Mesenchymal stem cell (in vitro differentiated cells and primary cell): ENCODE measurements around the gene PDZD2.

ENCODE experiments used
- DNase-seq: peaks from one replicate; pipeline ENCODE4 v3.0.0-alpha.2; 2013
- H2AFZ ChIP-seq: one replicate; pipeline ENCODE4 v1.6.1; 2013; ENCODE audit warnings: low read depth, mild to moderate bottlenecking, control low read depth, inconsistent platforms, low read length, moderate library complexity
- H2AK5ac ChIP-seq: 2 replicates; pipeline ENCODE4 v1.6.1; 2013; ENCODE audit warnings: low read length, moderate library complexity, mild to moderate bottlenecking, inconsistent platforms; ENCODE audit not compliant: severe bottlenecking
- H2BK120ac ChIP-seq: one replicate; pipeline ENCODE4 v1.6.1; 2013; ENCODE audit warnings: low read depth, mild to moderate bottlenecking, inconsistent platforms, low read length, moderate library complexity
- H2BK12ac ChIP-seq, 2 experiments: one replicate each; pipeline ENCODE4 v1.6.1; 2013; ENCODE audit warnings: inconsistent platforms in 2 of 2, low read length in 2 of 2, mild to moderate bottlenecking in 2 of 2, moderate library complexity in 2 of 2, control low read depth in 1 of 2
- H2BK15ac ChIP-seq: one replicate; pipeline ENCODE4 v1.6.1; 2013; ENCODE audit warnings: mild to moderate bottlenecking, low read depth, inconsistent platforms; ENCODE audit not compliant: poor library complexity, severe bottlenecking
- H2BK5ac ChIP-seq: 2 replicates; pipeline ENCODE4 v1.6.1; 2013; ENCODE audit warnings: low read depth, mild to moderate bottlenecking, low read length, control low read depth, inconsistent platforms; ENCODE audit not compliant: poor library complexity, severe bottlenecking
- H3K14ac ChIP-seq, 2 experiments: one replicate each; pipeline ENCODE4 v1.6.1; 2013; ENCODE audit warnings: inconsistent platforms in 2 of 2, low read length in 2 of 2, control low read depth in 1 of 2, mild to moderate bottlenecking in 1 of 2, moderate library complexity in 1 of 2
- H3K18ac ChIP-seq, 2 experiments: one replicate each; pipeline ENCODE4 v1.6.1; 2013; ENCODE audit warnings: inconsistent platforms in 2 of 2, low read length in 2 of 2, control low read depth in 1 of 2, low read depth in 1 of 2, mild to moderate bottlenecking in 1 of 2
- H3K23ac ChIP-seq, 2 experiments: one replicate each; pipeline ENCODE4 v1.6.1; 2013; ENCODE audit warnings: inconsistent platforms in 2 of 2, low read length in 2 of 2, mild to moderate bottlenecking in 2 of 2, moderate library complexity in 2 of 2, control low read depth in 1 of 2
- H3K27ac ChIP-seq: 2 replicates; pipeline ENCODE4 v1.5.1; 2013; ENCODE audit warnings: mild to moderate bottlenecking, moderate library complexity, low read length, control low read depth, inconsistent platforms; ENCODE audit not compliant: poor library complexity, severe bottlenecking
- H3K27me3 ChIP-seq, 2 experiments: 2 replicates each; pipeline versions ENCODE4 v1.6.1 to v1.7.0; 2013; ENCODE audit warnings: low read length in 2 of 2, mild to moderate bottlenecking in 2 of 2, moderate library complexity in 2 of 2, control low read depth in 1 of 2, inconsistent platforms in 1 of 2; ENCODE audit not compliant: control insufficient read depth in 1 of 2, insufficient read depth in 1 of 2
- H3K36me3 ChIP-seq, 2 experiments: 2 replicates each; pipeline versions ENCODE4 v1.6.1 to v1.7.0; 2013; ENCODE audit warnings: low read length in 2 of 2, control low read depth in 1 of 2, inconsistent platforms in 1 of 2, low read depth in 1 of 2, mild to moderate bottlenecking in 1 of 2; ENCODE audit not compliant: insufficient read depth in 2 of 2, control insufficient read depth in 1 of 2
- H3K4ac ChIP-seq, 2 experiments: one replicate each; pipeline ENCODE4 v1.6.1; 2013; ENCODE audit warnings: inconsistent platforms in 2 of 2, low read length in 2 of 2, mild to moderate bottlenecking in 2 of 2, moderate library complexity in 2 of 2, control low read depth in 1 of 2, low read depth in 1 of 2
- H3K4me1 ChIP-seq: 2 replicates; pipeline ENCODE4 v1.6.1; 2013; ENCODE audit warnings: low read depth, low read length, control low read depth; ENCODE audit not compliant: control insufficient read depth, insufficient read depth
- H3K4me2 ChIP-seq: 2 replicates; pipeline ENCODE4 v1.6.1; 2013; ENCODE audit warnings: low read length, mild to moderate bottlenecking, inconsistent platforms; ENCODE audit not compliant: poor library complexity, severe bottlenecking
- H3K4me3 ChIP-seq, 2 experiments: 2 replicates each; pipeline versions ENCODE4 v1.5.1 to v1.7.0; 2013; ENCODE audit warnings: low read length in 2 of 2, mild to moderate bottlenecking in 2 of 2, control low read depth in 1 of 2, low read depth in 1 of 2; ENCODE audit not compliant: insufficient read depth in 1 of 2
- H3K79me1 ChIP-seq: replicated peaks from 2 replicates; pipeline ENCODE4 v1.6.1; 2013; ENCODE audit warnings: mild to moderate bottlenecking, control low read depth, low read length, inconsistent platforms; ENCODE audit not compliant: poor library complexity, severe bottlenecking
- H3K9ac ChIP-seq: 2 replicates; pipeline ENCODE4 v1.7.0; 2013; ENCODE audit warnings: mild to moderate bottlenecking, low read length, moderate library complexity
- H3K9me3 ChIP-seq: 2 replicates; pipeline ENCODE4 v1.7.0; 2013; ENCODE audit warnings: mild to moderate bottlenecking, low read length; ENCODE audit not compliant: control insufficient read depth
- H4K8ac ChIP-seq: one replicate; pipeline ENCODE4 v1.6.1; 2013; ENCODE audit warnings: inconsistent platforms, mild to moderate bottlenecking, low read length, moderate library complexity
- H4K91ac ChIP-seq: one replicate; pipeline ENCODE4 v1.6.1; 2013; ENCODE audit warnings: mild to moderate bottlenecking, low read length, inconsistent platforms
- WGBS: methylation state at CpG from one replicate; pipeline ENCODE4 v1.1.7; 2013; ENCODE audit warnings: mixed read lengths; 5-methylcytosine and 5-hydroxymethylcytosine counted together

The PDZD2 gene

DNA sequence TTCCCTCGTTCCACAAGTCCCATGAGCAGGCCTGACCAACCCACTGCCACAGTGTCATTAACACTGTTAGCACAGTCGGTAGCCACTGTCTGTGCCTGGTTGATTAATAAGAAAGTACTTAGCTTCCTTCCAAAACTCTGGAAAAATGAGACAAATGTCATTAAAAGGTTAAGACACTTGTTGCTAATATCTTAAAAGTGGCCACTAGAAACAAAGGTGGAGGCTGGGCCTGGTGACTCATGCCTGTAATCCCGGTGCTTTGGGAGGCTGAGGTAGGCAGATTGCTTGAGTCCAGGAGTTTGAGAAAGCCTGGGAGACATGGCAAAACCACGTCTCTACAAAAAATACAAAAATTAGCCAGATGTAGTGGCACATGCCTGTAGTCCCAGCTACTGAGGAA is 194.0 kb downstream of the PDZD2 start:
- H4K8ac ChIP-seq = no peak overlapping the region
- no peaks in the 10 kb centered on the region for H3K79me1 ChIP-seq
- H2BK12ac ChIP-seq = no peak overlapping the region
- no peak overlapping the region for H3K27ac ChIP-seq
- no peak overlapping the region for H2BK15ac ChIP-seq
- no peak overlapping the region for H2AFZ ChIP-seq
- no peak overlapping the region for H3K14ac ChIP-seq
- H3K4ac ChIP-seq = no peak overlapping the region
- no peak overlapping the region for H3K4me2 ChIP-seq
- H3K36me3 ChIP-seq = no peaks in the 10 kb centered on the region
- H4K91ac ChIP-seq = no peak overlapping the region
- DNase-seq = no peak
- H3K9ac ChIP-seq = no peak overlapping the region
- WGBS = 50% methylated on average over 2 of the region's 4 CpGs
- no peak overlapping the region for H2BK5ac ChIP-seq
- peaks cover 10% of the 10 kb centered on the region for H3K9me3 ChIP-seq
- H3K18ac ChIP-seq = no peak overlapping the region
- H3K27me3 ChIP-seq = peaks cover 0 to 29% of the 10 kb centered on the region in 2 experiments
- H3K23ac ChIP-seq = no peak overlapping the region
- H2AK5ac ChIP-seq = no peak overlapping the region
- H3K4me3 ChIP-seq = no peak overlapping the region
- no peak overlapping the region for H2BK120ac ChIP-seq
- no peaks in the 10 kb centered on the region for H3K4me1 ChIP-seq

DNA sequence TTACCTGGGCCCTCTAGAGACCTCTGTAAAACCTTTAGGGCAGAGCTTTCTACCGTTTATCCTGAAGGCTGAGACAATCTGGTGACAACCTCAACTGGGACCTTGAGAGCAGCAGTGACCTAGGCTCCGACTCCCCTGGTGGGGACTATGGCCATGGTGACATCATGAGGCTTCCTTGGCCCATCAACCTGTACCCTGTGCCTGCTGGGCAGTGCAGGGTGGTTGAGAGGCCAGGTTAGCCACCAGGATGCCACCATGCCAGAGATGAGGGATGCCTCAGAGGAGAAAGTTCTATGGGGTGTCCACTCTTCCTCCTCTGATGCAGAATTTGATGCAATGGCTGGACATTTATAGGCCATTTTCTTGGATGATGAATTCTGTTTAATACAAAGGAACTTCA is 194.8 kb downstream of the PDZD2 start:
- H3K4me1 ChIP-seq = no peaks in the 10 kb centered on the region
- H3K4me2 ChIP-seq = no peak overlapping the region
- H3K4ac ChIP-seq = no peak overlapping the region
- H3K18ac ChIP-seq = no peak overlapping the region
- no peak overlapping the region for H2BK5ac ChIP-seq
- H3K27ac ChIP-seq = no peak overlapping the region
- no peak overlapping the region for H2BK15ac ChIP-seq
- H3K4me3 ChIP-seq = no peak overlapping the region
- no peaks in the 10 kb centered on the region for H3K36me3 ChIP-seq
- H4K91ac ChIP-seq = no peak overlapping the region
- no peak overlapping the region for H3K9ac ChIP-seq
- H2BK120ac ChIP-seq = no peak overlapping the region
- no peak overlapping the region for H3K23ac ChIP-seq
- no peaks in the 10 kb centered on the region for H3K79me1 ChIP-seq
- no peak overlapping the region for H2AFZ ChIP-seq
- H2AK5ac ChIP-seq = no peak overlapping the region
- no peak overlapping the region for H3K14ac ChIP-seq
- H3K9me3 ChIP-seq = peaks cover 4% of the 10 kb centered on the region
- DNase-seq = no peak
- H3K27me3 ChIP-seq = peaks cover 0 to 33% of the 10 kb centered on the region in 2 experiments
- 78% methylated on average over 2 of the region's 2 CpGs for WGBS
- no peak overlapping the region for H2BK12ac ChIP-seq
- no peak overlapping the region for H4K8ac ChIP-seq

DNA sequence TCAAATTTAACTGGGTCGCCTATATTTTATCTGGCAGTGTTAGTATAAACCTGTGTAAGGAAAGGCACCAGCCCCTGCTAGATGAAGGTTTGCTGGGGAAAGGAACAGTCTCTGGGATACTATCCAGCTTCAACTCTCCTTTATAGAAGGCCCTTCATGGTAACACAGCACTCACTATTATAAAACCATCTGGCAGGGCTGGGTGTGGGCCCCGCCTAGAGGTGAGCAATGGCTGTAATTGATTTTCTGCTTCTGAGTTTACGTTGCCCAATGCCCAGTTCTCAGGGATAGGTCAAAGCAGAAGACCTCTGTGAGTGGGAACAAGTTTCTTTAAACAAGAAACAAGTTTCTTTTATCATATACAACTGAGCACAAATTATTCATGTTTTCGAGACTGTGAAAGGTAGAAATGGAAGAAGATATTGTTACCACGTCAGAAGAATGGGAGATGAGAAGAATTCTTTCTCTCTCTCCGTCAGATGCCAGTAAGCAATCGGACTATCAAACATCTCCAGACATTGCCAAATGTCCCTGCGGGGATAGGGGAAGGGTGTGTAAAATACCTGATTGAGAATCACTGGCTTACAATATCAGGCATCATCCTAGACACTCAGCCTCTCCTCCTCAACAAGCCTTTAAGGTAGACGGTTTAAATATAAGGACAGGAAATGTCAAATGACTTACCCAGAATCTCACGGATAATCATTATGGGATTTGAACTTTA is 205.9 kb downstream of the PDZD2 start:
- H3K14ac ChIP-seq = no peak overlapping the region
- no peak overlapping the region for H3K4ac ChIP-seq
- no peaks in the 10 kb centered on the region for H3K4me1 ChIP-seq
- no peak overlapping the region for H3K4me2 ChIP-seq
- no peak overlapping the region for H2AFZ ChIP-seq
- H3K9me3 ChIP-seq = no peaks in the 10 kb centered on the region
- no peak overlapping the region for H2AK5ac ChIP-seq
- H3K36me3 ChIP-seq = no peaks in the 10 kb centered on the region
- no peak overlapping the region for H3K27ac ChIP-seq
- H2BK12ac ChIP-seq = peak overlapping the region in 1 of 2 experiments; percentile 9
- peak overlapping the region; percentile 15 for H2BK120ac ChIP-seq
- H2BK5ac ChIP-seq = no peak overlapping the region
- H3K18ac ChIP-seq = no peak overlapping the region
- peaks cover 0 to 40% of the 10 kb centered on the region in 2 experiments for H3K27me3 ChIP-seq
- 96% methylated on average over 5 of the region's 10 CpGs for WGBS
- H3K23ac ChIP-seq = no peak overlapping the region
- no peaks in the 10 kb centered on the region for H3K79me1 ChIP-seq
- no peak overlapping the region for H3K4me3 ChIP-seq
- H2BK15ac ChIP-seq = no peak overlapping the region
- H4K8ac ChIP-seq = no peak overlapping the region
- no peak for DNase-seq
- H4K91ac ChIP-seq = no peak overlapping the region
- H3K9ac ChIP-seq = no peak overlapping the region

DNA sequence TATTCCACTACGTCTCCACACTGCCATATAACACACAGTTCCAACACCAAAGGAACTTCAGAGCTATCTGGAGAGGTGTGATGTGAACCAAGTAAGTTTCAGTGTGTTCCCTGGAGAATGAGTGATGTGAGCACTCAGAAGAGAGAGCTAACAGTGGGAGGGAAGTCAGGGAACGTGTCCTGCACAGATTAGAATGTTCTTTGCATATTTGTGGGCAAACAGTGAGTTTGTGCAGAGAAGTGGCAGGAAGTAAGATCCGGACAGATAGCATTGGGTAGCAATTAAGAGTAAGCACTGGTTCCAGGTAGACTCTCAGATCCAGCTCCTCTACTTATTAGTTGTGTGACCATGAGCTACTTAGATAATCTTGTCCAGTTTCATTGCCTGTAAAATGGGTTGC is 206.4 kb downstream of the PDZD2 start:
- Histone ChIP-seq H3K4me1 (no peaks in the 10 kb centered on the region), H3K27me3 (peaks cover 0 to 40% of the 10 kb centered on the region in 2 experiments), H2BK5ac (no peak overlapping the region), H3K14ac (no peak overlapping the region), H3K18ac (no peak overlapping the region), H3K4me2 (no peak overlapping the region), H3K4me3 (no peak overlapping the region), H3K27ac (no peak overlapping the region), H4K8ac (no peak overlapping the region), H3K36me3 (no peaks in the 10 kb centered on the region), H2AFZ (no peak overlapping the region), H2BK120ac (no peak overlapping the region), H2AK5ac (no peak overlapping the region), H3K79me1 (no peaks in the 10 kb centered on the region), H2BK12ac (no peak overlapping the region), H2BK15ac (no peak overlapping the region), H3K9me3 (no peaks in the 10 kb centered on the region), H3K23ac (no peak overlapping the region), H4K91ac (no peak overlapping the region), H3K9ac (no peak overlapping the region), H3K4ac (no peak overlapping the region)
- peak; percentile 48 for DNase-seq
- 14% methylated on average over 2 of the region's 3 CpGs for WGBS
